SK-N-SH (cell line): ENCODE data around the gene PSTPIP2. TPM values are rescaled to one million over a fixed set of nuclear protein-coding genes. Genes with fewer than 3 reads are reported as not detected.

ENCODE experiments used
- CTCF ChIA-PET: fragments of 300-600, 350-600 bp; formaldehyde crosslinking; extraction: SDS; loops from one replicate; lab custom pipeline; 2021; lab: Yijun Ruan, JAX
- POLR2A ChIA-PET: fragments of 350-600 bp; sonication (Branson Sonifier 250); formaldehyde crosslinking; extraction: SDS; loops from one replicate; lab custom pipeline; 2020; ENCODE audit warnings: antibody characterized with exemption, inconsistent platforms; lab: Yijun Ruan, JAX
- DNase-seq: peaks from one replicate; pipeline ENCODE4 v3.0.0; 2012
- H2AFZ ChIP-seq: fragments of 200-600 bp; sonication (generic); 2 replicates; pipeline ENCODE4 v1.8.1; 2016; ENCODE audit warnings: antibody characterized with exemption, mild to moderate bottlenecking, low read depth
- H3F3A ChIP-seq: fragments of 200-600 bp; sonication (generic); replicated peaks from 2 replicates; pipeline ENCODE3; 2016; ENCODE audit warnings: antibody characterized with exemption, mild to moderate bottlenecking; ENCODE audit not compliant: insufficient read depth
- H3K27ac ChIP-seq, 2 experiments: fragments of 200-500 bp in 1 of 2; fragments of 200-600 bp in 1 of 2; sonication (Bioruptor generic) in 1 of 2; sonication (generic), shearing (Covaris generic) in 1 of 2; 2 replicates each; pipeline versions ENCODE4 v1.5.1 to v1.6.1; 2014 to 2016; ENCODE audit warnings: low read depth in 2 of 2, inconsistent platforms in 1 of 2, low read length in 1 of 2, mild to moderate bottlenecking in 1 of 2, mixed read lengths in 1 of 2
- H3K27me3 ChIP-seq: fragments of 200-600 bp; sonication (generic), shearing (Covaris generic); 2 replicates; pipeline ENCODE4 v1.6.1; 2016; ENCODE audit warnings: mixed run types; ENCODE audit not compliant: insufficient read depth
- H3K36me3 ChIP-seq, 2 experiments: fragments of 200-500 bp in 1 of 2; fragments of 200-600 bp in 1 of 2; sonication (Bioruptor generic) in 1 of 2; sonication (generic) in 1 of 2; replicated peaks in 1 of 2; 2 replicates each; pipeline versions ENCODE3 to v1.5.1; 2014 to 2016; ENCODE audit warnings: low read length in 1 of 2, mild to moderate bottlenecking in 1 of 2; ENCODE audit not compliant: insufficient read depth in 2 of 2, control insufficient read depth in 1 of 2
- H3K4me1 ChIP-seq, 2 experiments: fragments of 200-500 bp in 1 of 2; fragments of 200-600 bp in 1 of 2; sonication (Bioruptor generic) in 1 of 2; sonication (generic), shearing (Covaris generic) in 1 of 2; 2 replicates each; pipeline versions ENCODE4 v1.5.1 to v1.6.1; 2014 to 2016; ENCODE audit warnings: low read depth in 1 of 2, low read length in 1 of 2, mixed run types in 1 of 2; ENCODE audit not compliant: insufficient read depth in 2 of 2, control insufficient read depth in 1 of 2
- H3K4me2 ChIP-seq: fragments of 200-600 bp; sonication (generic), shearing (Covaris generic); 2 replicates; pipeline ENCODE4 v1.6.1; 2017; ENCODE audit warnings: mixed run types
- H3K4me3 ChIP-seq, 2 experiments: fragments of 200-500 bp in 1 of 2; fragments of 200-600 bp in 1 of 2; sonication (Bioruptor generic) in 1 of 2; sonication (generic), shearing (Covaris generic) in 1 of 2; 2 replicates each; pipeline versions ENCODE4 v1.5.1 to v1.8.1; 2014 to 2016; ENCODE audit warnings: low read depth in 2 of 2, inconsistent platforms in 1 of 2, low read length in 1 of 2, mild to moderate bottlenecking in 1 of 2, mixed read lengths in 1 of 2, moderate library complexity in 1 of 2
- H3K79me2 ChIP-seq: fragments of 200-600 bp; sonication (generic); 2 replicates; pipeline ENCODE4 v1.8.1; 2017; ENCODE audit warnings: mild to moderate bottlenecking; ENCODE audit not compliant: insufficient read depth
- H3K9ac ChIP-seq: fragments of 200-600 bp; sonication (generic); 2 replicates; pipeline ENCODE4 v1.6.1; 2017; ENCODE audit warnings: mixed run types
- H3K9me2 ChIP-seq: fragments of 200-600 bp; sonication (generic); 2 replicates; pipeline ENCODE4 v1.6.1; 2017; ENCODE audit warnings: mixed run types
- H3K9me3 ChIP-seq: fragments of 200-600 bp; sonication (generic); 2 replicates; pipeline ENCODE4 v1.6.1; 2017; ENCODE audit warnings: mixed run types, mild to moderate bottlenecking, moderate library complexity
- H4K20me1 ChIP-seq: fragments of 200-600 bp; sonication (generic); 2 replicates; pipeline ENCODE4 v1.6.1; 2017; ENCODE audit warnings: mild to moderate bottlenecking, mixed run types; ENCODE audit not compliant: insufficient read depth
- EP300 ChIP-seq, 2 experiments: IDR thresholded peaks; 2 replicates each; pipeline versions ENCODE4 v1.4.0 to v1.6.1; 2012; ENCODE audit warnings: borderline replicate concordance in 1 of 2, low read depth in 1 of 2, low read length in 1 of 2
- EZH2phosphoT487 ChIP-seq: fragments of 200-600 bp; sonication (generic); IDR thresholded peaks from 2 replicates; pipeline ENCODE4 v1.6.1; 2017; ENCODE audit warnings: low read depth, mixed run types, mild to moderate bottlenecking, antibody characterized with exemption, moderate library complexity, borderline replicate concordance
- FOSL2 ChIP-seq: IDR thresholded peaks from 2 replicates; pipeline ENCODE4 v1.4.0; 2012; ENCODE audit warnings: low read depth, mild to moderate bottlenecking, moderate library complexity, borderline replicate concordance
- FOXM1 ChIP-seq: IDR thresholded peaks from 2 replicates; pipeline ENCODE4 v1.4.0; 2012; ENCODE audit warnings: low read depth, mild to moderate bottlenecking
- MXI1 ChIP-seq: IDR thresholded peaks from 2 replicates; pipeline ENCODE4 v1.6.1; 2012; ENCODE audit warnings: mild to moderate bottlenecking, low read depth, low read length, improper control_type of control experiment
- POLR2AphosphoS5 ChIP-seq: IDR thresholded peaks from 2 replicates; pipeline ENCODE4 v1.6.1; 2012; ENCODE audit warnings: low read depth, low read length
- RAD21 ChIP-seq: IDR thresholded peaks from 2 replicates; pipeline ENCODE4 v1.6.1; 2012; ENCODE audit warnings: mild to moderate bottlenecking, low read length
- RCOR1 ChIP-seq: fragments of 150-350 bp; IDR thresholded peaks from 2 replicates; pipeline ENCODE4 v1.6.1; 2017; ENCODE audit warnings: antibody characterized with exemption, low read length
- TAF1 ChIP-seq: IDR thresholded peaks from 2 replicates; pipeline ENCODE4 v1.6.1; 2012; ENCODE audit warnings: low read depth, mild to moderate bottlenecking, low read length, moderate library complexity, borderline replicate concordance
- YY1 ChIP-seq: IDR thresholded peaks from 2 replicates; pipeline ENCODE4 v1.4.0; 2012; ENCODE audit warnings: low read depth, mild to moderate bottlenecking
- WGBS: methylation state at CpG from one replicate; pipeline ENCODE4 v1.1.6; 2017; ENCODE audit warnings: low lambda C conversion rate; 5-methylcytosine and 5-hydroxymethylcytosine counted together
- polyA plus RNA-seq, 3 experiments: library from polyadenylated mRNA; depleted of rRNA; stranded (reverse); fragments of >200 nt; gene quantifications; 2 replicates each; pipeline ENCODE4 v1.2.3, GENCODE V29; 2012
- TF ChIP-seq, protein P1 (sequence below): IDR thresholded peaks from 2 replicates; pipeline ENCODE4 v1.4.0; 2012; ENCODE audit warnings: low read depth, borderline replicate concordance
- TF ChIP-seq, protein P2 (sequence below): IDR thresholded peaks from 2 replicates; pipeline ENCODE4 v1.6.1; 2012; ENCODE audit warnings: mild to moderate bottlenecking, low read depth, low read length, moderate library complexity

Gene PSTPIP2
- polyA plus RNA-seq, 1 of the 3 experiments (the other 2 are of a cell fraction): 9.5 TPM

GRCh38 chr18:46070815-46071652, 1.0 kb downstream of the PSTPIP2 start:
- H3K27ac ChIP-seq: no peak overlapping the region
- H3K4me2 ChIP-seq: peak overlapping the region; percentile 98
- POLR2A ChIA-PET: no interaction called here
- H3K9ac ChIP-seq: peak overlapping the region; percentile 80
- WGBS: 68% methylated on average over 11 of the region's 13 CpGs
- no peaks in the 10 kb centered on the region for H3K9me3 ChIP-seq
- H3K27me3 ChIP-seq: no peaks in the 10 kb centered on the region
- H3K4me3 ChIP-seq: peak overlapping the region; percentile 72 to 86
- peaks cover 0 to 9% of the 10 kb centered on the region in 2 experiments; a peak in 1 of 4 replicates for H3K4me1 ChIP-seq
- CTCF ChIA-PET: interaction anchor here (0.9 to 3.3 kb wide), 4 partner anchors 20 to 348 kb away, joined by 3 to 20 read pairs (median 7); partner anchors contain the start of gene SLC14A1
- H3K79me2 ChIP-seq: peaks cover 17% of the 10 kb centered on the region; the same call in 1 of the 2 replicates
- peaks cover 23% of the 10 kb centered on the region for H3F3A ChIP-seq
- no peaks in the 10 kb centered on the region for H3K36me3 ChIP-seq
- H2AFZ ChIP-seq: peak overlapping the region; percentile 86; the same call in 1 of the 2 replicates
- no peaks in the 10 kb centered on the region for H3K9me2 ChIP-seq
- no peak for TF ChIP-seq EP300 (IDR thresholded peaks at IDR 0.05; ENCODE audit: borderline replicate concordance in 1 of 2, low read depth in 1 of 2, low read length in 1 of 2)
- no peak for TF ChIP-seq FOXM1
- TF ChIP-seq RCOR1: no peak
- TF ChIP-seq MXI1: no peak
- TF ChIP-seq POLR2AphosphoS5: no peak
- TF ChIP-seq, protein P1, sequence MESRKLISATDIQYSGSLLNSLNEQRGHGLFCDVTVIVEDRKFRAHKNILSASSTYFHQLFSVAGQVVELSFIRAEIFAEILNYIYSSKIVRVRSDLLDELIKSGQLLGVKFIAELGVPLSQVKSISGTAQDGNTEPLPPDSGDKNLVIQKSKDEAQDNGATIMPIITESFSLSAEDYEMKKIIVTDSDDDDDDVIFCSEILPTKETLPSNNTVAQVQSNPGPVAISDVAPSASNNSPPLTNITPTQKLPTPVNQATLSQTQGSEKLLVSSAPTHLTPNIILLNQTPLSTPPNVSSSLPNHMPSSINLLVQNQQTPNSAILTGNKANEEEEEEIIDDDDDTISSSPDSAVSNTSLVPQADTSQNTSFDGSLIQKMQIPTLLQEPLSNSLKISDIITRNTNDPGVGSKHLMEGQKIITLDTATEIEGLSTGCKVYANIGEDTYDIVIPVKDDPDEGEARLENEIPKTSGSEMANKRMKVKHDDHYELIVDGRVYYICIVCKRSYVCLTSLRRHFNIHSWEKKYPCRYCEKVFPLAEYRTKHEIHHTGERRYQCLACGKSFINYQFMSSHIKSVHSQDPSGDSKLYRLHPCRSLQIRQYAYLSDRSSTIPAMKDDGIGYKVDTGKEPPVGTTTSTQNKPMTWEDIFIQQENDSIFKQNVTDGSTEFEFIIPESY: no peak
- TF ChIP-seq, protein P2, sequence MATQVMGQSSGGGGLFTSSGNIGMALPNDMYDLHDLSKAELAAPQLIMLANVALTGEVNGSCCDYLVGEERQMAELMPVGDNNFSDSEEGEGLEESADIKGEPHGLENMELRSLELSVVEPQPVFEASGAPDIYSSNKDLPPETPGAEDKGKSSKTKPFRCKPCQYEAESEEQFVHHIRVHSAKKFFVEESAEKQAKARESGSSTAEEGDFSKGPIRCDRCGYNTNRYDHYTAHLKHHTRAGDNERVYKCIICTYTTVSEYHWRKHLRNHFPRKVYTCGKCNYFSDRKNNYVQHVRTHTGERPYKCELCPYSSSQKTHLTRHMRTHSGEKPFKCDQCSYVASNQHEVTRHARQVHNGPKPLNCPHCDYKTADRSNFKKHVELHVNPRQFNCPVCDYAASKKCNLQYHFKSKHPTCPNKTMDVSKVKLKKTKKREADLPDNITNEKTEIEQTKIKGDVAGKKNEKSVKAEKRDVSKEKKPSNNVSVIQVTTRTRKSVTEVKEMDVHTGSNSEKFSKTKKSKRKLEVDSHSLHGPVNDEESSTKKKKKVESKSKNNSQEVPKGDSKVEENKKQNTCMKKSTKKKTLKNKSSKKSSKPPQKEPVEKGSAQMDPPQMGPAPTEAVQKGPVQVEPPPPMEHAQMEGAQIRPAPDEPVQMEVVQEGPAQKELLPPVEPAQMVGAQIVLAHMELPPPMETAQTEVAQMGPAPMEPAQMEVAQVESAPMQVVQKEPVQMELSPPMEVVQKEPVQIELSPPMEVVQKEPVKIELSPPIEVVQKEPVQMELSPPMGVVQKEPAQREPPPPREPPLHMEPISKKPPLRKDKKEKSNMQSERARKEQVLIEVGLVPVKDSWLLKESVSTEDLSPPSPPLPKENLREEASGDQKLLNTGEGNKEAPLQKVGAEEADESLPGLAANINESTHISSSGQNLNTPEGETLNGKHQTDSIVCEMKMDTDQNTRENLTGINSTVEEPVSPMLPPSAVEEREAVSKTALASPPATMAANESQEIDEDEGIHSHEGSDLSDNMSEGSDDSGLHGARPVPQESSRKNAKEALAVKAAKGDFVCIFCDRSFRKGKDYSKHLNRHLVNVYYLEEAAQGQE: no peak
- no peak for TF ChIP-seq FOSL2
- TF ChIP-seq RAD21: no peak
- no peak for TF ChIP-seq TAF1
- TF ChIP-seq EZH2phosphoT487: no peak
- TF ChIP-seq YY1: no peak
- peak; percentile 25 for DNase-seq
- H4K20me1 ChIP-seq: no peaks in the 10 kb centered on the region
